GM12891 (cell line): ENCODE data around the gene PTPRCAP.

Experiments
- POLR2A ChIP-seq: IDR thresholded peaks from 2 replicates; pipeline ENCODE4 v1.6.1; 2011; ENCODE audit warnings: low read depth, low read length, control low read depth
- SPI1 ChIP-seq: IDR thresholded peaks from 2 replicates; pipeline ENCODE4 v1.6.1; 2011; ENCODE audit warnings: low read depth, low read length, control low read depth

- TF ChIP-seq POLR2A = no peak
- TF ChIP-seq SPI1 = no peak
Measured at GRCh38 chr11:67398661-67399563, 38.6 kb downstream of the PTPRCAP start.
